ENCODE measurements around the gene ZMIZ2.
"Not testable (repeated sequence)": the region's sequence is repeated elsewhere in the genome, so short reads cannot be mapped to it uniquely, and the experiment has no call there.

ZMIZ2 gene

DNA sequence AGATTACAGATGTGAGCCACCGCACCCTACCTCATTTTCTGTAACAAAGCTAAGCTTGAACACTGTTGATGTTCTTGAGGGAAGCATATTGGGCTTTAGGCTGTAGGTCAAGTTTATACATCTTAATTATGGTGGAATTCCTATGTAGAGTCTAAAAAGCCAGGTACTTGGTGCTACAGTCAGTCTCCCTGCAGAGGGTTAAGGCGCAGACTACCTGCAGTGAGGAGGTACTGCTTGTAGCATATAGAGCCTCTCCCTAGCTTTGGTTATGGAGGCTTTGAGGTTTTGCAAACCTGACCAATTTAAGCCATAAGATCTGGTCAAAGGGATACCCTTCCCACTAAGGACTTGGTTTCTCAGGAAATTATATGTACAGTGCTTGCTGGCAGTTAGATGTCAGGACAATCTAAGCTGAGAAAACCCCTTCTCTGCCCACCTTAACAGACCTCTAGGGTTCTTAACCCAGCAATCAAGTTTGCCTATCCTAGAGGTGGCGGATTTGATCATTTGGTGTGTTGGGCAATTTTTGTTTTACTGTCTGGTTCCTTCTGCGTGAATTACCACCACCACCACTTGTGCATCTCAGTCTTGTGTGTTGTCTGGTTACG lies 53.9 kb downstream of the ZMIZ2 start:
- Histone ChIP-seq H3K27me3 (replicated peaks) (no peaks in the 10 kb centered on the region), H3K4me3 (ENCODE audit: low read depth, low read length) (no peak overlapping the region), H3K36me3 (replicated peaks) (peaks cover 62% of the 10 kb centered on the region), H3K27ac (peak overlapping the region; percentile 51)
- in situ Hi-C loops (cut with HindIII; ENCODE audit: low pct_ligation_motif_present, low sequenced_read_pairs) = no loop called here
- DNase-seq = no peak
- TF ChIP-seq, protein P1, sequence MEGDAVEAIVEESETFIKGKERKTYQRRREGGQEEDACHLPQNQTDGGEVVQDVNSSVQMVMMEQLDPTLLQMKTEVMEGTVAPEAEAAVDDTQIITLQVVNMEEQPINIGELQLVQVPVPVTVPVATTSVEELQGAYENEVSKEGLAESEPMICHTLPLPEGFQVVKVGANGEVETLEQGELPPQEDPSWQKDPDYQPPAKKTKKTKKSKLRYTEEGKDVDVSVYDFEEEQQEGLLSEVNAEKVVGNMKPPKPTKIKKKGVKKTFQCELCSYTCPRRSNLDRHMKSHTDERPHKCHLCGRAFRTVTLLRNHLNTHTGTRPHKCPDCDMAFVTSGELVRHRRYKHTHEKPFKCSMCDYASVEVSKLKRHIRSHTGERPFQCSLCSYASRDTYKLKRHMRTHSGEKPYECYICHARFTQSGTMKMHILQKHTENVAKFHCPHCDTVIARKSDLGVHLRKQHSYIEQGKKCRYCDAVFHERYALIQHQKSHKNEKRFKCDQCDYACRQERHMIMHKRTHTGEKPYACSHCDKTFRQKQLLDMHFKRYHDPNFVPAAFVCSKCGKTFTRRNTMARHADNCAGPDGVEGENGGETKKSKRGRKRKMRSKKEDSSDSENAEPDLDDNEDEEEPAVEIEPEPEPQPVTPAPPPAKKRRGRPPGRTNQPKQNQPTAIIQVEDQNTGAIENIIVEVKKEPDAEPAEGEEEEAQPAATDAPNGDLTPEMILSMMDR (IDR thresholded peaks at IDR 0.05; ENCODE audit: low read depth, low read length, missing control alignments) = no peak

GRCh38 chr7:44803828-44804519 lies 55.3 kb downstream of the ZMIZ2 start:
- H3K4me3 ChIP-seq (ENCODE audit: low read depth, low read length); in situ Hi-C loops (cut with HindIII; ENCODE audit: low pct_ligation_motif_present, low sequenced_read_pairs); H3K27me3 ChIP-seq (replicated peaks); H3K27ac ChIP-seq; DNase-seq: not testable (repeated sequence)
- H3K36me3 ChIP-seq (replicated peaks) = peaks cover 52% of the 10 kb centered on the region

- DNase-seq = no peak
- Histone ChIP-seq H3K4me3 (ENCODE audit: low read depth, low read length) (no peak overlapping the region), H3K27me3 (replicated peaks) (no peaks in the 10 kb centered on the region), H3K27ac (no peak overlapping the region), H3K36me3 (replicated peaks) (peaks cover 34% of the 10 kb centered on the region)
- in situ Hi-C loops (cut with HindIII; ENCODE audit: low pct_ligation_motif_present, low sequenced_read_pairs) = no loop called here
- TF ChIP-seq, protein P1 (IDR thresholded peaks at IDR 0.05; ENCODE audit: low read depth, low read length, missing control alignments) = no peak
Observed at GRCh38 chr7:44805950-44806349, 57.3 kb downstream of the ZMIZ2 start.

DNA sequence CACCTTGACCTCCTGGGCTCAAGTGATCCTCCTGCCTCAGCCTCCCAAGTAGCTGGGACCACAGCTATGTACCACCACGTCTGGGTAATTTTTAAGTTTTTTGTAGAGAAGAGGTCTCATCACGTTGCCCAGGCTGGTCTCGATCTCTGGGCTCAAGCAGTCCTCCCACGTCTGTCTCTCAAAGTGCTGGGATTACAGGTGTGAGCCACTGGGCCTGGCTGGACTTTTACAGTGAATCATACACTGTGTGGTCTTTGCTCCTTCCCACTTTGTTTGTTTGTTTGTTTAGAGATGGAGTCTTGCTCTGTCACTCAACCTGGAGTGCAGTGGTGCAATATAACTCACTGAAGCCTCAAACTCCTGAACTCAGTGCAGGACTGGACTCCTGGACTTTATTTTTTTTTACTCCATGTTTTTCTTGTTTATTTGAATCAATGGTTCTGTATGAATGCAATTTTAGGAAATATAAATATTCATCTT lies 60.3 kb downstream of the ZMIZ2 start:
- H3K27me3 ChIP-seq (replicated peaks) = no peaks in the 10 kb centered on the region
- no peak overlapping the region for H3K4me3 ChIP-seq (ENCODE audit: low read depth, low read length)
- no peak overlapping the region for H3K27ac ChIP-seq
- TF ChIP-seq, protein P1 (IDR thresholded peaks at IDR 0.05; ENCODE audit: low read depth, low read length, missing control alignments) = no peak
- peaks cover 6% of the 10 kb centered on the region for H3K36me3 ChIP-seq (replicated peaks)
- in situ Hi-C loops (cut with HindIII; ENCODE audit: low pct_ligation_motif_present, low sequenced_read_pairs) = no loop called here
- DNase-seq = no peak

GRCh38 chr7:44811093-44811492 lies 62.4 kb downstream of the ZMIZ2 start:
- no peak overlapping the region for H3K27ac ChIP-seq

DNA sequence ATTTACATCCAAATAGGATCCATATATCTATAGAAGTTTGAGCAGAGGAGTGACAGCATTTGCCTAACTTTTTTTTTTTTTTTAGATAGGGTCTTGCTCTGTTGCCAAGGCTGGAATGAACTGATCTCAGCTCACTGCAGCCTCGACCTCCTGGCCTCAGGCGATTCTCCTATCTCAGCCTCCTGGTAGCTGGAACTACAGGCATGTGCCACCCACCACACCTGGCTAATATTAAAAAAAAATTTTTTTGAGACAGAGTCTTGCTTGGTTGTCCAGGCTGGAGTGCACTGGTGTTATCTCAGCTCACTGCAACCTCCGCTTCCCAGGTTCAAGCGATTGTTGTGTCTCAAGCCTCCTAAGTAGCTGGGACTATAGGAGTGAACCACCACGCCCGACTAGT lies 62.9 kb downstream of the ZMIZ2 start:
- in situ Hi-C loops (cut with HindIII; ENCODE audit: low pct_ligation_motif_present, low sequenced_read_pairs) = no loop called here
- H3K27ac ChIP-seq = no peak overlapping the region
- TF ChIP-seq, protein P1 (IDR thresholded peaks at IDR 0.05; ENCODE audit: low read depth, low read length, missing control alignments) = no peak
- no peak for DNase-seq
- H3K27me3 ChIP-seq (replicated peaks) = no peaks in the 10 kb centered on the region
- no peak overlapping the region for H3K4me3 ChIP-seq (ENCODE audit: low read depth, low read length)
- no peaks in the 10 kb centered on the region for H3K36me3 ChIP-seq (replicated peaks)

More at GRCh38 chr7:44811093-44811492, 62.4 kb downstream of the ZMIZ2 start:
- Histone ChIP-seq H3K36me3 (replicated peaks) (no peaks in the 10 kb centered on the region), H3K4me3 (ENCODE audit: low read depth, low read length) (no peak overlapping the region), H3K27me3 (replicated peaks) (no peaks in the 10 kb centered on the region)
- TF ChIP-seq, protein P1 (IDR thresholded peaks at IDR 0.05; ENCODE audit: low read depth, low read length, missing control alignments) = no peak
- in situ Hi-C loops (cut with HindIII; ENCODE audit: low pct_ligation_motif_present, low sequenced_read_pairs) = no loop called here
- no peak for DNase-seq
